Type B pancreatic cell (in vitro differentiated cells): ENCODE measurements around the gene SLC26A8. TPM values are rescaled to one million over a fixed set of nuclear protein-coding genes. Genes with fewer than 3 reads are reported as not detected.
A peak's percentile ranks its signal among the peaks of the same experiment; 100 is the strongest.

Experiments
- DNase-seq: peaks from one replicate; pipeline ENCODE4 v3.0.0; 2021; ENCODE audit warnings: mixed read lengths; ENCODE audit not compliant: unreplicated experiment; ENCODE audit errors: extremely low spot score
- H3K27ac Mint-ChIP-seq: 2 replicates; pipeline ENCODE4 v1.8.0; 2021; ENCODE audit warnings: mild to moderate bottlenecking, mixed read lengths
- H3K27me3 Mint-ChIP-seq: 2 replicates; pipeline ENCODE4 v1.8.0; 2021; ENCODE audit warnings: mixed read lengths
- H3K36me3 Mint-ChIP-seq: 2 replicates; pipeline ENCODE4 v1.8.0; 2021; ENCODE audit warnings: mixed read lengths
- H3K4me1 Mint-ChIP-seq: one replicate; pipeline ENCODE4 v1.8.0; 2021; ENCODE audit warnings: mixed read lengths; ENCODE audit not compliant: unreplicated experiment
- H3K4me3 Mint-ChIP-seq: 2 replicates; pipeline ENCODE4 v1.8.0; 2021; ENCODE audit warnings: mild to moderate bottlenecking, mixed read lengths
- H3K9me3 Mint-ChIP-seq: 2 replicates; pipeline ENCODE4 v1.8.0; 2021; ENCODE audit warnings: mixed read lengths
- total RNA-seq: library from RNA; stranded (reverse); gene quantifications from 2 replicates; pipeline ENCODE4 v1.2.1, GENCODE V29; 2021; ENCODE audit warnings: low replicate concordance
- TF ChIP-seq, protein P1 (sequence below): fragments of 200-600 bp; sonication (generic); conservative IDR thresholded peaks from 2 replicates; pipeline ENCODE4 v1.5.0; 2021; ENCODE audit warnings: antibody characterized with exemption, mild to moderate bottlenecking

The SLC26A8 gene
- total RNA-seq, 1 donor from 2014 or later: not detected

DNA sequence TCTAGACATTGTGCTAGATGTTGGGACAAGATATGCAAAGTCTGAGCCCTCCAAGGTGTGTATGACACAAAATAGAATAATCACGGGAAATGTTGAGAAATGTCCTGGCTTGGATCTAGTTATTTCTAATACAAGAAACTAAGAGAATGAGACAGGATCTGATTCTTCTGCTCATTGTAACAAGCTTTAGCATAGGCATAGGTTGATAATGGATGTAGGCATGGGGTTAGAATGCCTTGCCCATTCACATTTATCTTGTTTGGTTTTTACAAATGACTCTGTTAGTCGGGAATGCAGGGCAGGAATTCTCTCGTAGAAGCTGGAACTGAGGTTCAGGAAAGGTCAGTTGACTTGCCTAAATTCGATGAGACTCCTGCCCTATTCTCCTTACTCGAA lies 1.5 kb upstream of the SLC26A8 start:
- H3K4me3 Mint-ChIP-seq: peak overlapping the region; percentile 60
- no peaks in the 10 kb centered on the region for H3K36me3 Mint-ChIP-seq
- no peak for DNase-seq
- H3K4me1 Mint-ChIP-seq: peaks cover 17% of the 10 kb centered on the region
- H3K9me3 Mint-ChIP-seq: no peaks in the 10 kb centered on the region
- TF ChIP-seq, protein P1, sequence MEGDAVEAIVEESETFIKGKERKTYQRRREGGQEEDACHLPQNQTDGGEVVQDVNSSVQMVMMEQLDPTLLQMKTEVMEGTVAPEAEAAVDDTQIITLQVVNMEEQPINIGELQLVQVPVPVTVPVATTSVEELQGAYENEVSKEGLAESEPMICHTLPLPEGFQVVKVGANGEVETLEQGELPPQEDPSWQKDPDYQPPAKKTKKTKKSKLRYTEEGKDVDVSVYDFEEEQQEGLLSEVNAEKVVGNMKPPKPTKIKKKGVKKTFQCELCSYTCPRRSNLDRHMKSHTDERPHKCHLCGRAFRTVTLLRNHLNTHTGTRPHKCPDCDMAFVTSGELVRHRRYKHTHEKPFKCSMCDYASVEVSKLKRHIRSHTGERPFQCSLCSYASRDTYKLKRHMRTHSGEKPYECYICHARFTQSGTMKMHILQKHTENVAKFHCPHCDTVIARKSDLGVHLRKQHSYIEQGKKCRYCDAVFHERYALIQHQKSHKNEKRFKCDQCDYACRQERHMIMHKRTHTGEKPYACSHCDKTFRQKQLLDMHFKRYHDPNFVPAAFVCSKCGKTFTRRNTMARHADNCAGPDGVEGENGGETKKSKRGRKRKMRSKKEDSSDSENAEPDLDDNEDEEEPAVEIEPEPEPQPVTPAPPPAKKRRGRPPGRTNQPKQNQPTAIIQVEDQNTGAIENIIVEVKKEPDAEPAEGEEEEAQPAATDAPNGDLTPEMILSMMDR: no peak
- no peak overlapping the region for H3K27ac Mint-ChIP-seq
- peaks cover 24% of the 10 kb centered on the region for H3K27me3 Mint-ChIP-seq

GRCh38 chr6:36025260-36025931 lies 955 bp upstream of the SLC26A8 start:
- H3K4me1 Mint-ChIP-seq: peaks cover 17% of the 10 kb centered on the region
- peaks cover 24% of the 10 kb centered on the region for H3K27me3 Mint-ChIP-seq
- H3K27ac Mint-ChIP-seq: no peak overlapping the region
- H3K4me3 Mint-ChIP-seq: peak overlapping the region; percentile 12
- TF ChIP-seq, protein P1: no peak
- DNase-seq: no peak
- no peaks in the 10 kb centered on the region for H3K9me3 Mint-ChIP-seq
- H3K36me3 Mint-ChIP-seq: no peaks in the 10 kb centered on the region

- Mint-ChIP-seq H3K9me3 (no peaks in the 10 kb centered on the region), H3K4me1 (peaks cover 5% of the 10 kb centered on the region), H3K36me3 (no peaks in the 10 kb centered on the region), H3K27me3 (peaks cover 13% of the 10 kb centered on the region), H3K4me3 (no peak overlapping the region), H3K27ac (no peak overlapping the region)
- TF ChIP-seq, protein P1: no peak
- no peak for DNase-seq
Measured at GRCh38 chr6:36020154-36020553, 4.3 kb downstream of the SLC26A8 start.

DNA sequence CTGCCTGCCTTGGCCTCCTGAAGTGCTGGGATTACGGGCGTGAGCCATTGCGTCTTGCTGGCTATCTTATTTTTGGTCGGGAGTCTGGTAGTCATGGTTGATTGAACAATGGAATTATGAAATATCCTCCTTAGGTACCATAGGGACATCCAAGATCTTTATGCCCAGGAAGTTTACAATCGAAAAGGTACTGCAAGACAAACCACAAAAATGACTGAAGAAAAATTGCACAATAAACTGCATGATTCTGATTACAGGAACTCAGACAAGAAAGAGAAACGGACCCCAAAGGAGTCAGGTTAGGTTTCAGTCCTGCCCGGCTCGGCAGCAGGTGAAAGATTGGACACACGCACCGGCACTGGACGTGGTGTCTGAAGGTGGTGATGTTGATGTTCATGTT lies 5.3 kb downstream of the SLC26A8 start:
- no peak for DNase-seq
- peaks cover 5% of the 10 kb centered on the region for H3K4me1 Mint-ChIP-seq
- no peak overlapping the region for H3K27ac Mint-ChIP-seq
- H3K27me3 Mint-ChIP-seq: peaks cover 7% of the 10 kb centered on the region
- H3K9me3 Mint-ChIP-seq: no peaks in the 10 kb centered on the region
- H3K36me3 Mint-ChIP-seq: no peaks in the 10 kb centered on the region
- no peak overlapping the region for H3K4me3 Mint-ChIP-seq
- TF ChIP-seq, protein P1: no peak

GRCh38 chr6:36018339-36018738 lies 6.1 kb downstream of the SLC26A8 start:
- Mint-ChIP-seq H3K4me3 (no peak overlapping the region), H3K9me3 (no peaks in the 10 kb centered on the region), H3K27me3 (no peaks in the 10 kb centered on the region), H3K27ac (no peak overlapping the region), H3K4me1 (no peaks in the 10 kb centered on the region), H3K36me3 (no peaks in the 10 kb centered on the region)
- TF ChIP-seq, protein P1: no peak
- no peak for DNase-seq
